Stimulated activated CD4-positive, alpha-beta T cell treated with anti-CD3 and anti-CD28 coated beads, Interleukin-1b, Interleukin-23, amount 100 ng/mL, for 48 hours (primary cell): ENCODE measurements around the gene DHRS7C.
A peak's percentile ranks its signal among the peaks of the same experiment; 100 is the strongest.

Experiments used
- DNase-seq: peaks from one replicate; pipeline ENCODE4 v3.0.0-alpha.2; 2020

DHRS7C gene

GRCh38 chr17:9765322-9765721 is 26.1 kb downstream of the DHRS7C start:
- no peak for DNase-seq

DNA sequence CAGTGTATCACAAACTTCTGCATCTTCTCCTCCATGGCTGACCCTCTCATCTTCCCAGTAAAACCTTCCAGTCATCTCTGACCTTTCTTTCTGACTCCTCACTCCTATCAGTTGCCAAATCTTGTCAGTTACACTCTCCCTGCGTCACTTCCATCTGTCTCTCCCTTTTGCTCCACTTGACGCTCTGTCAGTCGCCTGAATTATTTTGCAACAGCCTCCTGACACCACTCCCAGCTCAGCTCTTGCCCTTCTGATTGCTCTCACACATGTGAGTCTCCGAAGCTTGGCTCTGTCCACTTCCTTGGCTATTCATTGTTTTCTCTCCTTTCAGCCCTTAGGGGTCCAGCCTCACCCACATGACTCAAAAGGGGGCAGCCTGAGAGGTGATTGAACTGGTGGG is 27.7 kb downstream of the DHRS7C start:
- no peak for DNase-seq

DNA sequence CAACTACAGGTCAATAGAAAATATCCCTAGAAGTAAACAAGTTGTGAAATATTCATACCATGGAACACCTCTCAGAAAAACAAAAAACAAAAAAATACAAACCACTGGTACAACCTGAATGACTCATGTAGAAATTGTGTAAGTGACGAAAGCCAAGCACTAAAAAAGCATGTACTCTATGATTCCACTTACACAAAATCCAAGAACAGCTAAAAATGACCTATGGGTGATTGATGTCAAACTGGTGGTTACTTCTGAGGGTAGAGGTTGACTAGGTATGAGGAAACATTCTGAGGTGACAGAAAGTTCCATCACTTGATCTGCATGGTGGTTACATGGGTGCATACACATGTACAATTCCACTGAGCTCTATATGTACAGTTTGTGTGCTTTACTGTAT is 31.1 kb downstream of the DHRS7C start:
- DNase-seq, result no peak

DNA sequence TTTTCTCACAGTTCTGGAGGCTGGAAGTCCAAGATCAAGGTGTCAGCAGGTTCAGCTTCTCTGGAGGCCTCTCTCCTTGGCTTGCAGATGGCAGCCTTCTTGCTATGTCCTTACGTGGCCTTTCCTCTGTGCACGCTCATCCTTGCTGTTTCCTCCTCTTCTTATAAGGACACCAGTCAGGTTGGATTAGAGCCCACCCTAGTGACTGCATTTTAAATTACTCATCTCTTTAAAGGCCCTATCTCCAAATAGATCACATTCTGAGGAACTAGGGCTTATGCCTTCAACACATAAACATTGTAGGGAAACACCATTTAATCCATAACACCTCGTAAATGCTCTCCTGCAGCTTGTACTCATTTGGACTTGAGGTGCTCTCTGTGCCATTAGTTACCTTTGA is 36.3 kb downstream of the DHRS7C start:
- no peak for DNase-seq

DNA sequence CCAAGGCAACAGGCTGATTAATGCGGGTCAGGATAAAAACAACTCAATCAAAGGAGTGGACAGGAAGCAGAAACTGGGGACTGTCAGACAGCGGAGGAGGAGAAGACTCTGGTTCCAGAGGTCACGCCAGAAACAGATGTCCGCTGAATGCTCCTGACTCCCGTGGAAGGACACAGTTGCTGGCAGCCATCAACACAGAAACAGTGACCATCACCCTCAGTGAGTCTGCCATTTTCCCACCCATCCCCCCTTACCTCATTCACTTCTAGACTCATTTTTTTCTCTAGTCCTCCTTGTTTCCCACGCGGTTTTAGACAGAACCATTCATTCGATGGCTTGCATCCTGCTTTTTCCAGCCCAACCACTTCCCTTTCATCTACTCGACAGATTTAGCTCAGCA is 40.9 kb downstream of the DHRS7C start:
- no peak for DNase-seq

DNA sequence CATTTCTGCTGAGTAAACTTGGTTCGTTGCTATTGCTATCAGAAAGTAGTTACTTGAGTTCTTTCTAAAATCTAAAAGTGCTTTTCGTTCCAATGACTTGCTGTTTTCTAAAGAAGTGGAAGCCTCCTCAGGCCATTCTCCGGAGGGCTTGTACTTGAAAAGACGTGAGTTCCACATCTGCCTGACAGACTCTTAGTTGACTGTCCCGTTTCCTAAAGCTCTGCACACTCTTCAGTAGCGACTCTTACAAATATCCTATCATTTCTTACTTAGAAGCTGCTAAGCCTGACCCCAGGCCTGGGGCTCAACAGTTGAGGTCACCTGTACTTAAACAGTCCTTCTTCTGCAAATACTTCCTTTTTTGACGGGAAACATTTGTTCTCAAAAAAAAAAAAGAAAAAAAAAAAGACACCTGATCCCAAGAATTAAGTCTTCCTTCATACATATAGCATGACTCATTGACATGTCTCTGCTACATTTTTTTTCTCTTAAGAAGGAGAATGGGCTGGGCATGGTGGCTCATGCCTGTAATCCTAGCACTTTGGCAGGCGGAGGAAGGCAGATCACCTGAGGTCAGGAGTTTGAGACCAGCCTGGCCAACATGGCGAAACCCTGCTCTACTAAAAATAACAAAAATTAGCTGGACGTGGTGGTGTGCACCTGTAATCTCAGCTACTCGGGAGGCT is 61.5 kb downstream of the DHRS7C start:
- DNase-seq, result no peak

- DNase-seq, result peak; percentile 4
These were observed 62.2 kb downstream of the DHRS7C start for GRCh38 chr17:9729034-9729650.

- DNase-seq, result no peak
These were observed 62.8 kb downstream of the DHRS7C start for GRCh38 chr17:9728564-9728963.

- no peak for DNase-seq
These were observed 63.4 kb downstream of the DHRS7C start for GRCh38 chr17:9728005-9728404.

GRCh38 chr17:9726291-9726690 is 65.1 kb downstream of the DHRS7C start:
- DNase-seq, result no peak

GRCh38 chr17:9725575-9725974 is 65.8 kb downstream of the DHRS7C start:
- no peak for DNase-seq
